Lung microvascular endothelial cell (primary cell): ENCODE results near the gene SNAP25. TPM values are rescaled to one million over a fixed set of nuclear protein-coding genes. Genes with fewer than 3 reads are reported as not detected.
A peak's percentile ranks its signal among the peaks of the same experiment; 100 is the strongest.

ENCODE experiments used
- DNase-seq, 2 donors: peaks; one replicate each; pipeline versions ENCODE4 v3.0.0 to v3.0.0-alpha.2; 2010; ENCODE audit warnings: low read depth in 2 of 2
- total RNA-seq: library from RNA; depleted of rRNA; stranded (reverse); fragments of >200 nt; gene quantifications from 2 replicates; pipeline ENCODE4 v1.2.1, GENCODE V29; 2014

Gene SNAP25
- total RNA-seq, 1 donor from 2014 or later: not detected

DNA sequence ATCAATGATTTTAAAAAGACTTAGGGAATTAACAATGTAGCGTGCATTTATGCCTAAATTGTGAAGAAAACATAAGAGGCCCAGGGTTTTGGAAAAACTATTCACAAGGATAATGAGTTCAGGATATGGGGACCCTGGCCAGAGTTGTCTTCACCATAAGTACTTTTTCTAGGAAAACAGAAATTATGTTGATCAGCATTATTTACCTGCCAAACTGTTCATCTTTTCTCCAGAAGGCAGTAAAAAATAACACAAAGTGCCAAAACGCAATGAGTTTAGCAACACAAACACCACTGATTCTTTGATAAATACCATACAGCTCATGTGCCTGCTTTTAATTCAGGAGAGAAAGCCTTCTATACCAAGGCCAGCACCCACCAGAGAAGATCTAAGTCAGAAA, 43.1 kb downstream of the SNAP25 start:
- DNase-seq: no peak

DNA sequence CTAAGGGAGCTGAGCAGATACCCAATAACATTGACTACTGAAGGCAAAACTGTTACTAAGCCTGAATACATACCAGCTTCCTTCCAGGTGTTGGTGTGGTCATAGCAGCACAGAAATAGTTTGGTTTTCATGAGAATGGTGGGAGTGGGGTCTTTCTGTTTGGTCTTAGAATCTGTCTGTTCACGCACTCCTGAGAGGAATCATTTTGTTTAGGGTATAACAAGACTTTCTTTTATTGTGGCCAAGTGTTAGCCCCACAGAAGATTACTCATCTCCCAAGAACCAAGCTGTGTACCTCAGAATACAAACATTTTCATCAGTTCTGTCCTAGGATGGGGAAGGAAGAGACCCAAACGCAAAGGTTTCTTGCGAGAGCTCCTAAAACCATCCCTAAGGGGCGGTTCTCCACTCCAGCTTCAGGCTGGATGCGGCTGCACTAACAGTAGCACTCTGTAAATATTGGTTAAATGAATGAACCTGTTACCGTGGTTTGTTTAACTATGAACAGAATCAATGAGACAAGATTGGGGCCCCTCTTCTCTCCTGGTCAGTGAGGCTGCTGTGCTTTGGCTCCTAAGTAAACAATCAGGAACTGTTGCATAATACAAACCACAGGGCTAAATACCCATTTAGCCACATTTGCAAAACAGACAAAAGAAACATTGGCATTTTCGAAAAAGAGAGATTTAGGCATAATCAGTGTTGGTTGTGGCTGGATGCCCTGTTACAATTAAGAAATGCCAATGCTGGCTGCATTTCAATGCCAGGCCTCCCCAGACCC, 44.9 kb downstream of the SNAP25 start:
- DNase-seq: no peak

DNA sequence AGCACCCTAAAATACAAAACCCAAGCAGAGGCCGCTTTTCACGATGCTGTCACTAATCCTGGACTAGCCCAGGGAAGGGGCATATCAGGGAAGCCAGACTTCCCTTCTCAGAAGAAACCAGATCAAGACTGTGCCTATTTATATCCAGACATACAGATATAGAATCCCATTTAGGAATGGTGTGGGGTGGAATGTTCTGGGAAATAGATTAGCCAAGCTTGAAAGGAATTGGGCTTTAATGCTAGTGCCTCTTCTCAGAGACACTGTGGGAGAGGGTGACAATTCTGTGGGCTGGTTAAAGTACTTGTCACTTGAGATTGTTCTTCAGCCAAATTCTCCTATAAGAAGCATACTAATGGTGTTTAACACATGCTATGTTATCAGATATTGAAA, 45.5 kb downstream of the SNAP25 start:
- no peak for DNase-seq

DNA sequence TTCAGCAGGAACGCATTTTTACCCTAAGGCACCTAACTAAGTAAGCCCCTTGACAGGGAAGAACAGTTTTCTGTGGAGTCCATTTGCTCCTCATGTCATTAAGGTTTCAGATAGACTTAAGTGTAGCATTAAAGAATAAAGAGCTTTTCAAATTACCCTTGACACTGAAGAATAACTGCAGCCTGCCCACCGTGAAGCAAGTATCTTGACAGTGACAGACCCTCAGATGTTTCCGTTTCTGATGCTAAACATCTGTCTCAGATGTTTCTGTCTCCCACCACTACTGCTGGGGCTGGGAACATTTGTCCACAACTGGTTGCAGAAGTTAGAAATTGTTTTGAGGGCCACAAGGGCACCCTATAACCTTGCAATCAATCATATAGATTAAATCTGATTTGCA, 50.0 kb downstream of the SNAP25 start:
- DNase-seq: no peak

DNA sequence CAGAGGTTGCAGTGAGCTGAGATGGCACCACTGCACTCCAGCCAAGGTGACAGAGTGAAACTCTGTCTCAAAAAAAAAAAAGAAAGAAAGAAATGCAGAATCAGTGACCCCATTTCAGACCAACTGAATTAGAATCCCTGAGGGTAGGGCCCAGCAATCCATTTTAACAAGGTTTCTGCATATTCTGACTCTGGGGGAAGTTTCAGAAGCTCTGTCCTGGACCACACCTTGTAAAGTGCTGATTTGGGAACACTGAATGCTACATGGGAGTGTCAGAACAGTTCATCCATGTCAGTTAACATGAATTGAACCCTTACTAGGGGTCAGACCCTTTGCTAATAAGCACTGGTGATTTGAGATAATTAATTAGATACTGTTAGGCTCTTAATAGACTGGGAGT, 52.0 kb downstream of the SNAP25 start:
- no peak for DNase-seq

DNA sequence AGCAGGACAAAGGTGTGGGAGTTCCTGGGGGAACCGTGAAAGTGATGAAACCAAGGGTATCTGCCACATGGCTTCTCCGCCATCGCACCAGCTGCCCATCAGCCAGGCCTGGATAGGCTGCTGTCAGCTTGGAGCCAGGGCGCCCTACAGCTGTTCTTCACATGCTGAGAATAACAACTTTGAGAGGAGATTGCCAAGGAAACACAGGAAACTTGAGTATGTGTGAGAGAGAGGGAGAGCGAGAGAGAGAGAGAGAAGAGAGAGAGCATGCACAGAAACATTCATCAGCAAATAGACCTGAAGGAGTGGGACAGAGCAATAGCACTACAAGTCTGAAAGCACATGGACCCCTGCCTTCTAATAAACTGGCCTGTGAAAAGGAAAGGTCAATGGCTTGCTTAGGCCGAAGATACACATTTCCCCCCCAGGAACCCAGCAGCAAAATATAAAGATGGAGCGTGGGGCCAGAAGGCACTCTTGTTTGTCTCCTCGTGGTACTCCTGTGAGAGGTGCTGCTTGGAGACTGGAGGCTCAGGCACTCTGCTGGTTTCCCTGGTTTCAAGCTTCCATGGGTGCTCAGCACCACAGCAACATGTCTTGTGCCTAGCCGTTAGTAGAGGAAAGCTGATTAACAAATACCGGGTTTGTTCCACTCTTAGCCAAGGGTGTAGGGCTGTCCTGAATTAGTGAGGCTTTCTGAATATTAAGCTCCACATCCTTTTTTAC, 53.0 kb downstream of the SNAP25 start:
- no peak for DNase-seq

DNA sequence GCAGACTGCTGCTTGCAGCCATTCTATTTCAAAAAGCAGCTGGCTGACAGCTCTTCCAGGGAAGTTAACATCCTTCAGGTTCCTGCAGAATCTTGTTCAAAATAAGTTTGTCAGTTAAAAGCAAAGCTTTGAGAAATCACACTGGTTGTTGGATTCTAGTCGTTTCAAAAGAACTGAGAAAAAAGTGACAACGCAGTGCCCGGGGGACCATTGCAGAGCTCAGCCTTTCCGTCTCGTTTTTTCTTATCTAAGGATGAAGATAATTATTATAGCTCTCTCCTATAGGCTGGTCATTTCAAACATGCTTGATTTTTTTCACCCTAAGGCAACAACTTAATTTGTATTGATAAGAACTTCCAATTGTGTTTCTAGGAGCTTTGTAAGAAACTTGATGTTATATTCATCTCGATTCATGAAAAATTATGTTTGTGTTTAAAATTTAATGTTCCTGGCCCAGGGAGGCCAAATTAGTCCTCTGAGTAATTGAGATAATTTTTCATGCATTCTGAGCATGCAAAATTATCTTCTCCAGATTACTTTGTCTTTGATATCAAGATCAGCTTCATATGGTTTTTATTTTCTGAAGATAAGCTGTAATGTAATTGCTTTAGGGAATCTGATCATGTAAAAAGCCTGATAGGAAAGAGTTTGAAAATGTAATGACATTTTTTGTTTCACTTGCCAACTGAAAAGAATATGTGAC, 58.4 kb downstream of the SNAP25 start:
- DNase-seq: no peak

DNA sequence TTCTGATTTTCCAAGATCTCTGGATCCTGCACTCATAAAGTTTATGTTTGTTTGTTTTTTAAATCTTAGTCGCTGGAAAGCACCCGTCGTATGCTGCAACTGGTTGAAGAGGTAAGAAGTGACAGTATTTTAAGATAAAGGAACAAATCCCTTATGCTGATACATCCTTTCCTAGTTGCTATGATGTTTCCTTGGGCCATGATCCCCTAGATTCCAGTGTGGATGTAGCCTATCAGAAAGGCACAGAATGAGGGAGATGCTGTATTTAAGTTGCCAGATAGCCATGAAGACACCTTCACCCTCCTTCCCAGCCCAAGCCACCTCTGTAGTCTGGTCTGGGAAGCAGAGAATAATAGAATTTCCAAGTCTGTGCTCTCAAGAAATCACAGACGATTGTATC, 59.0 kb downstream of the SNAP25 start:
- DNase-seq: no peak

DNA sequence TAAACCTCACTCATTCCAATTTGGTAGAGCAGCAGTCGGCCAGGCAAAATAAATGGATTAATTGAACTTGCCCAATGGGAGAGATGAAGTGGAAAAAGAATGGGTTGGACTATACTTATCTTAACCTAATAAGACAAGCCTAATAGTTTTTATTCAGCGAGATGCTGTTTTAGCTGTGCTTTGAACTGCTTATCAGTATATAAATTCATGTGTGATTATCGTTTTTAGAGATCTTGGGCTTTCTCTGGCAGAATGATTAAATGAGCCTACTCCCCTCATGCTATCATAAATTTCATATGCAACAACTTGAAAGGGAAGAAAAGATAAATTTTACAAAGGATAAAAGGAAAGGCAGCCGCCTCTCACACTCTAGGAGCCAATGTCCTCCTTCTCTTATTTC, 59.8 kb downstream of the SNAP25 start:
- DNase-seq: no peak

DNA sequence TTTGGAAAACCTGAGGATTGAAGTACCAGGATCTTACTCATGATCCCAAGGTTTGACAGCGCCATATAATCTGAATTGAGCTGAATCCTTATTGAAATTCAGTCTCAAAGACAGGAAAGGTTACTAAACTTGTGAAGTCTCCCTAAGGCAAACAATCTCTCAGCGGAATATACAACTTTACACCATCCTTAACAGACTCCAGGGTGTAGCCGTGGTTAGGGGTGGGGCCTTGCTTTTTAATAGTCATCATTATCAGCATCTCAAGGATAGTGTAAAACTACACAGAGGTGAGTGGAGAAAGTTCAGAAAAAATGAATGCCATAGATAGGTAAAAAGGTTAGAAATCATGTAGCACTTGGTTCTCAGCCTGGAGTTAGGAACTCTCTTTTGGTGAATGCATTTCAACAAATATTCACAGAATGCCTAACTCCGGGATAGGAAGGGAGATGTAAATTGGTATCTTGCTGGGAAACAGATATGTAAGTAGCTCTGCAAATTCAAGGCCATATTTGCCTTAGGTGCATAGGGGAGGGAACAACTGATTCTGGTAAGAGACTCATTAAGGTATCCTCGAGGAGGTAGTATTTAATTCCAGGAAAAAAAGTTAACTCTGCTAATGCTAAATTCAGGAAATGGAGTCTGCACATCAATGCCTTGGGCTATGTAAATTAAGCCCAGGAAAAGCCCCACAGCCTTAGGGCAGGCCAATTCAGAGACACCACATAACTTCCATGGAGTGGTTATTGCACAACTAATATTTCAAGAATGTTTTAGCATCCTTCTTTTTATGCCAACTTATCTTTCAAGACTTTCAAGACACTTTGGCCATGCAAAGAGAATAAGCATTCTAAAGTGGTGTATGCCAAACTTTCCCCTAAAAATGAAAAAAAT, 61.6 kb downstream of the SNAP25 start:
- no peak for DNase-seq

DNA sequence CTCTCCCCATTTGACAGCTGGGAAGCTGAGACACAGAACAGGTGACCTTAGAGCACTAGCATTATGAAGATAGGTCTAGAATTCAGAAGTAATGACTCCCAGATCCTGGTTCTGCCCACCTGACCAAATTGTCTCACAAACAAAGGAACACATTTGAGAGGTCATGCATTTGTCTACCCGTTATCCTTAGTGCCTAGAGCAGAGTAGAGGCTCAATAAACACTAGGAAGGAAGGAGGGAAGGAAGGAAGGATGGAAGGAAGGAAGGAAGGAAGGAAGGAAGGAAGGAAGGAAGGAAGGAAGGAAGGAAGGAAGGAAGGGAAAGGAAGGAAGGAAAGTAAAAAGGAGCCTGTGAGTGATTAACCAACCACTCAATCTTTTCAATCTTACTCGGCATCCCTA, 63.3 kb downstream of the SNAP25 start:
- DNase-seq: no peak

DNA sequence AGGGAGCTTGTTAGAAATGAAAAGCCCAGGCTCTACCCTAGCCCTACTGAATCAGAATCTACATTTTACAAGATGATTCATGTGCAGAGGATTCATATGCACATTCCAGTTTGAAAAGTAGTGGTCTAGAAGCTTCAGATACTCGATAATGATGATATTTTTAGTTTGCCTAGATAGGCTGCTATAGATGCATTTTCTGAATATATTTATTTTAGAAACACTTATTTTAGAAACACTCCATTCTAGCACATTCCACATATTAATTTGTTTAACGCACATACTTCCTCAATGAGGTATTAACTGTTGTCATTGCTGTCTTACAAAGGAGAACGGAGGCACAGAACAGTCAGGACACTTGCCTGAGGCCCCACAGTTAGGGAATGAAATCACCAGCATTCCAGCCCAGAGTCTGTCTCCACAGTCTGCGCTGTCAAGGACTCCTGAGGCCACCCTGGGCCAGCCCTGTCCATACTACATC, 64.4 kb downstream of the SNAP25 start:
- DNase-seq: no peak

DNA sequence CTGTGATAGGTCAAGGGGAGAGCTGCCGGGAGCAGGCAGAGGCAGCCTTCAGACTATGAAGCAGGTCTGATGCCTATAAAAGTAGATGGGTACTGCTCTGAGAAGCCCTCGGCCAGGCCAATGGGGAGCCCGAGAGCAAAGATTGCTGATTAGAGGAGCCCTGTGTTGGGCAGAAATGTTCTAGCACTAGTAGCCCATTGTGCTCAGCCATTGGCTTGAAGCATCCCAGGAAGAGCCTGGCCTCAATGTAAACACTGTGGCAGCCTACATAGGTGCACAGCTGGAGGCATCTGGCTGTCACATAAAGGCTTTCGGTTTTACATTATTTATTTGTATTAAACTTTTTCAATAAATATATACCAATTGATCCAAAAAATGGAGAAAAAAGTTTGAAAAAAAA, 67.7 kb downstream of the SNAP25 start:
- DNase-seq: no peak

DNA sequence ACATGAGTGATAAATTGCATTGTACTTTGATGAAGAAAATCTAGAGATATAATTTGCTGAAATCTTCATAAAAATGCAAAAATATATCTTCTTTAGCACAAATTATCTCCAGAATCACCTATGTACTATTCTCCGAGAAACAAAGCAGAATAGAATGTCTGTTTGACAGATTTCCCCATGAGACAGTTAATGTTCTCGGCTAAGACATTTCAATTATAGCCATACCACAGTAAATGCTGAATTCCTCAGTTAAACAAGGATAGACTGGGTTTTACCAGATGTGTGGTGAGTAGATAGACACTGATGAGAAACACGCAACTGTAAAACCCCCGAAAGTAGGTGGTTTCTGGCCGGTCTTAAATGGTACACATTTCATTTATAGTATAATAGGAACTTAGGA, 69.8 kb downstream of the SNAP25 start:
- no peak for DNase-seq

DNA sequence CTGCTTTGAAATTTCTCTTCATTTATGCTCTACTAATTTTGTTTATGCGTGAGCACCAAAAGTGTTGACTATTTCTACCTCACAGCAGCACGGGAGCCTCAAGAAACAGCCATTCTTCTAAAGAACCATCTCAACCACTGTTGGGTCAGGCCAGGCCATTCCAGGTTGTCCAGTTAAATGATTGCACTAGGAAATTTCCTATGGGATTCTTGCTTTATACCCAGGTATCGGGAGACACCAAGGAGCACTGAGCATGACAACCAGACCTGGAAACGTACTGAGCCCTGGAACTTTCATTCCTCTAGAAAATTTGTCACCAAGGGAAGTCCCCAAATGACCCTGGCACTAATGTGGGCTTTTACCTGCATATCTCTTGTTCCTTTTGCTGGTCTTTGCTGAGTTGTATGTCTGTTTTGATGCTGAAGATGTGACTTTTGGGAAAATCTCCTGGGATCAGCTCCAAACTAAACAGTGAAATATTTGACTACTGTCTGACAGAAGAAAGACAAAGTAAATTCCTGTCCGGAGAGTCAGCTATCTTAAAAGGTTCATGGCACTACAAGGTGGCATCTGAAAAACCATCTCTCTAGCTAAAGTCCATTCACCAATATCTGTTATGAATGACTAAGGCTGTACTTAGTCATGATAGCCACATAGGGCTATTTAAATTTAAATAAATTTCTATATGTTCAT, 70.5 kb downstream of the SNAP25 start:
- DNase-seq: no peak

DNA sequence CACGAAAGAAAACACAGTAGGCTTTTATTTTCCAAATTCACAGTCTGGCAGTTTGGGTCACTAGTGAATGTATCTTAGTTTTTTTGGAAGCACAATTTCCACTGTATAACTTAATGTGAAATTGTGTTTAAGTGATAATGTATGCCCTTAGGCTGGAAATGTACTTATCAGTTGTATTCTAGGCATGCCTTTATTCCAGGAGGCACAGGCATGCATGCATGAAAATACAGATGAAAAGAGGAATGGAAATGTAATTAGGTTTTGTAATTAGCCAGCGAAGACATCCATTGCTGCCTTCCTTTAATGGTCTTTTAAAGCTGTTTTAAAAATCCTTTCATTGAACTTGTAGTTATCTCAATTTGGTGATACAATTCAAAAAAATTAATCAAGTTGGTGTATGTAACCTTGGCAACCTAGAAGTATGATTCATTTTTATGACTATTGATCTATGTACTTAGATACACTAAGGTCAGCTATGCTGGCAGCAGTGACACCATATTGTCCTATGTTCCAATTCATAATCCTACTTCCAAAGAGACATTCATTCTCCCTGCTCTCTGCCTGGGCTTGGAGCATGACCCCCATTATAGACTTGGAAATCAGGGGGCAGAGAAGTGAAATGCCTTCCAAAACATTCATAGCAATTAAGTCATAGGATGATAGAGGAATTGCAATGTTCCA, 73.1 kb downstream of the SNAP25 start:
- DNase-seq: no peak

DNA sequence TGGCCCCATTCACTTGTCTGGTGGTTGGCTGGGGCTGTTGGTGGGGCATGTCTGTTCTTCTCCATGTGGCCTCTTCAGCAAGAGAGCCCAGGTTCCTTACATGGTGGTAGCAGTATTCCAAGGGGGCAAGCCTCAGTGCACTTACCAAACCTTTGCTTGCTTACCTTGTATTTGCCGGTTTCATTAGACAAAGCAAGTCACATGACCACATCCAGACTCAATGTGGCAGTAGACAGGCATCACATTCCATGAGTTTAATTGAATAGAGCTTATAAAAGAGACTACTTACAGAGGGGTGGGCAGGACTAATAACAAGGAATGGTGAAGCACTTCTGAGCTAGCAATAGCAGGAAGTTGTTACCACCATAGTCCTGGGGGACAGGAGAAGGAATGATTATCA, 78.6 kb downstream of the SNAP25 start:
- DNase-seq: no peak

DNA sequence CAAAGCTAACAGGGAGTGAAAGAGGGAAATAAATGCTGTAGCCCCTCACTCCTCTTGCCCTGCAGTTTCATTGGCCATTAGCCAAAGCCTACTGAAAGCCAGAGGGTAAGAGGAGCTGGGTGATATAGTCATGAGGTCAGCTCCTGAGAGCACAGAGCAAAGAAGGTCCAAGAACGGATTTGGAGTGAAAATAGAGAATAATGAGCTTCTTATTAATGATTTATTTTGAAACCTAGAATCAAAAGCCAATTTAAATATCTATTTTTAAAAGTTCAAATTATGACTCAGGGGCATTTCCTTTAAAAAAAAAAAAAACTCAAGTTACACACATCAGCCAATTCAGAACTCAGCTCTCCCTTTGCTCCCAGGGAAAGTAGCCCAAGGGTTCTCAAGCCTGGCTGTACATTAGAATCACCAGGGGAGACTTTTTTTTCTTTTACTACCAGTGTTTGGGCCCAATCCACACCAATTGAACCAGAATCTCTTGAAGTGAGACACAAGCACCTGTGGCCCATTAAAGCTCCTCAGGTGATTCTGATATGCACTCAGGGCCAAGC, 79.1 kb downstream of the SNAP25 start:
- peak in 1 of 2 donors; percentile 39 for DNase-seq

DNA sequence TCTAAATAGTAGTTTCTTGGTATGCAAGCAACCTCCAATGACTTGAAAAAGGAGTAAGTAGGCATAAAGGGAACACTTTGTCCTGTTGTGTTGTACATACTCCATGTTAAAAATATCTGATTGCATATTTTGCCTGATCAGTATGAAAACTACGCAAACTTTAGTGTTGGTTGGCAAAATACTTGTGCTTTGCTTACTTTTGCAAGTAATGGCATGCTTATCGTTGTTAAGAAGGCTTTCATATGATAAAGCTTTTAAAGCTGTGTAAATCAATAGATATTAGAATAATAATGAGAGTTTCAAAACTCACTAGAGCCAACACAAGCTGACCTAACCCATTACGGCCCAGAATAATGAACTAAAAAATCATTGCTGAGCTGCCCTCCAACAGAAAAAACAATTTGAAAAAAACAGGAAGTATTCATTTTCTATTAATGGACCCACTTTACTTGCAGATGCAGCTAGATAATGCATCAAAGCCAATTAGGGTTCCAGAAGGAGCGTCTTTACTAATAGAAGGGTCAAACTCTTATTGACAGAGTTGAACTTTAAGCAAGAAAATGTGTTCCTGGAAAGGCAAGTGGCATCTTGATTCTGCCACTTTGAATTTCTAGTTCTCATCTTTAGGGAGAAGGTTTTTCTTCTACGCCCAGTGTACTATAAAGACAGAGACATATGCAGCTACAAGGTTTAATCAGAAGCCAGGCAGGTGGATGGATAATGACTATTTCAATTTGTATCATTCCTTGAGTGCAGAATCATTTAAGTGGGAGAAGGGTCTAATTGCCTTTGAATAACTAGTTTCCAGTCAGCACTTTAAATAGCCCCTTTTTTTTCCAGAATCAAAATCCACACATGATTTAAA, 82.2 kb downstream of the SNAP25 start:
- no peak for DNase-seq
